ENCODE measurements around the gene PYGB.
A peak's percentile ranks its signal among the peaks of the same experiment; 100 is the strongest.

The PYGB gene

DNA sequence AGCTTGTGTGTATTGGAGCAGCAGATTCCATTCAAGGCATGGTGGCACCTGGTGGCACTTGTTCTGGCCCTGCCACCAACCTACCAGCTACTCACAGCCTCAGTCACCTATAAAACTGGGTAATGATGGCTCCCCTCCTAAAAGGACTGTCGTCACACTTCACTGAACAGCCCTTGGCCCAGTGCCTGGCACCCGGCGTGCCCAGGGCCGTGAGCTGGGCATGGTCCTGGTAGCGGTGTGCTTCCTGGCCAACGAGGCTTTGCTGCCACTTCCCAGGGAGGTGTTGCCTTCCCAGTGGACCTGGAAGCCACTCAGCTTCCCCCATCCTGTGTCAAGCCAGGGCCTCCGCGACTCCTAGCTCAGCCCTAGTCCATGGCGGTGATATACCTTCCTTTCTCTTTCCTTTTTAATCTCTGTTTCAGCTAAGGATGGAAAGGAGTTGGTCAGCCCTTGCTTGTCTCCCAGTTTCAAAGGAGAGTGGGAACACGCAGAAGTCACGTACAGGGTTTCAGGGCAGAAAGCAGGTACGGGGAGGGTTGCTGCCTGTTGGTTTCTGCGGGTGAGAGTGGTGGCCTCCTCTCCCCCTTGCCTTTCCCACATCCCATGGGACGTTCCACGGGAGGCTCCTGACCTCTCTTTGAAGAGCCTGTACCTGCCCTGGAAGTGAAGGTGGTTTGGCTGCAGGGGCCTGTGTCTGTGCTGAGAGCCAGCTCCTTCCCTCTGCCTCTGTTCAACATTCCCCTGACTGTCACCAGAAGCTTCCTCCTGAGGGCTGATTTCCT, 26.9 kb upstream of the PYGB start:
- Histone ChIP-seq H3K4me3 (ENCODE audit: low read depth, low read length) (no peak overlapping the region), H3K27ac (no peak overlapping the region), H3K36me3 (replicated peaks) (peaks cover 19% of the 10 kb centered on the region), H3K27me3 (replicated peaks) (no peaks in the 10 kb centered on the region)
- TF ChIP-seq CTCF (IDR thresholded peaks at IDR 0.05; ENCODE audit: low read depth, low read length, missing control alignments): no peak
- in situ Hi-C loops (cut with HindIII; ENCODE audit: low pct_ligation_motif_present, low sequenced_read_pairs): no loop called here
- no peak for DNase-seq

DNA sequence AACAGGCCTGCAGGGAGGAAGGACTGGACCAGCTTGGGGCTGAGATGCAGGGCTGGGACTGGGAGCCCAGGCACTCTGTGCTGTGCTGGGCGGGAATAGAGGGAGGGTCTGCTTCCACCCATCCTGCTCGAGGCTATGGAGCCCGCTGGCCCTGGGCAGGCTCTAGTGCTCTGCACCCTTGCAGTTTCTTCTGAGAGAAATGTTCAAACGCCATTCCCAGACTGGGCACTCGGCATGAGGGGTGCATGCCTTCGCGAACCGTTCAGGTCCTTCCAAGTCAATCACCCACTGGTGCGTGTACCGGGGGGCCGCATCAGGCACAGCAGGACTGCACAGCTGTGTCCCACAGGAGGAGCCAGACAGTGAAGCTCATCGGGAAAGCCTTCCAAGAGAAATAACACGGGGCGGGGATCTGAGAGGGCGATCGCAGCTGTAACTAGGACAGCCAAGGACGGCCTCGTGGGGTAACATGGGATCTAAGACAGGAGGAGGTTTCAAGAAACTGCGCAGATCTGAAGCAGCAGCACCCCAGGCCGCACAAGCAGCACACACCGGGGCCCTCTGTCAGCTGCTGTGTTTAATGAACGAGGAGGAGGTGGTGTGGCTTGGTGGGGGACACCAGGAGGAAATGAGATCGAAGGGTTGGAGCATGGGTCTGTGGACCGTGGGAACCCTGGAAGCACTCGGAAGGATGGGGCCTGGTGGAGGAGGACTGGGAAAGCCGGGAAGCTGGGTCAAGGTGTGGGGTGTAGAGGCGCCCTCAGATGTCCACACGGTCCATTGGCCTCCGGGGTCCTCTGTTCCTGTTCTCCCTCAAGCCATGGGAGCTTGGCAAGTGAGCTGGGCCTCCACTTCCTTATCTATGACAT, 26.1 kb upstream of the PYGB start:
- in situ Hi-C loops (cut with HindIII; ENCODE audit: low pct_ligation_motif_present, low sequenced_read_pairs): no loop called here
- no peak for DNase-seq
- peak overlapping the region; percentile 79 for H3K27ac ChIP-seq
- H3K36me3 ChIP-seq (replicated peaks): peaks cover 19% of the 10 kb centered on the region
- H3K27me3 ChIP-seq (replicated peaks): no peaks in the 10 kb centered on the region
- H3K4me3 ChIP-seq (ENCODE audit: low read depth, low read length): no peak overlapping the region
- no peak for TF ChIP-seq CTCF (IDR thresholded peaks at IDR 0.05; ENCODE audit: low read depth, low read length, missing control alignments)

DNA sequence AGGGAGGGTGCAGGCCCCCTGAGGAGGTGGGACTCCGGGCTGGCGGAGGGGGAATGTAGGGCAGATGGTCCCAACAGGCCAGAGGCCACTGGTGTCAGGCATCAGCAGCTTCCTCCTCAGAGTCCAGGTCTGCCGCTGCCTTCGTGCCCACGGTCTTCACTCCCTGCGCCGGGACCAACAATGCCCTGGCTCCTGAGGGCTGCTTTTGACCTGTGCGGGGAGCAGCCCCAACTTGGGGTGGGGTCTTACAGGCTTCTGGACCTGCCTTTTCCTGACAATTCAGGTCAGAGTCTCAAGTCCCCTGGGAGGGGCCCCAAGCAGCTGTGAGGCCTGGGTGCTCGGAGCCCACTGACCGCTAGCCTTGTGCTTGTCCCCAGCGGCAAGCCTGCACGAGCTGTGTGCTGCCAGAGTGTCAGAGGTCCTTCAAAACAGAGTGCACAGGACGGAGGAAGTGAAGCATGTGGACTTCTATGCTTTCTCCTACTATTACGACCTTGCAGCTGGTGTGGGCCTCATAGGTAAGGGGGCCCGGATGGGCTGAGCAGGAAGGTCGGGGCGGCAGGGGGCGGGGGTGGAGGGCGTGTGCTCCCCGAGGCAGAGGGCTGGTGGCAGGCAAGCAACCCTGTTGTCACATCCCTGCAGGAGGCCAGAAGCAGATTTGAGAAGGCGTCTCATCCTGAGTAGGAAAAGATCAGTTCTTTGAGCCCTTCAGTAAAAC, 25.3 kb upstream of the PYGB start:
- Histone ChIP-seq H3K4me3 (ENCODE audit: low read depth, low read length) (no peak overlapping the region), H3K27me3 (replicated peaks) (no peaks in the 10 kb centered on the region), H3K36me3 (replicated peaks) (peaks cover 14% of the 10 kb centered on the region), H3K27ac (peak overlapping the region; percentile 79)
- DNase-seq: no peak
- no peak for TF ChIP-seq CTCF (IDR thresholded peaks at IDR 0.05; ENCODE audit: low read depth, low read length, missing control alignments)
- in situ Hi-C loops (cut with HindIII; ENCODE audit: low pct_ligation_motif_present, low sequenced_read_pairs): no loop called here

DNA sequence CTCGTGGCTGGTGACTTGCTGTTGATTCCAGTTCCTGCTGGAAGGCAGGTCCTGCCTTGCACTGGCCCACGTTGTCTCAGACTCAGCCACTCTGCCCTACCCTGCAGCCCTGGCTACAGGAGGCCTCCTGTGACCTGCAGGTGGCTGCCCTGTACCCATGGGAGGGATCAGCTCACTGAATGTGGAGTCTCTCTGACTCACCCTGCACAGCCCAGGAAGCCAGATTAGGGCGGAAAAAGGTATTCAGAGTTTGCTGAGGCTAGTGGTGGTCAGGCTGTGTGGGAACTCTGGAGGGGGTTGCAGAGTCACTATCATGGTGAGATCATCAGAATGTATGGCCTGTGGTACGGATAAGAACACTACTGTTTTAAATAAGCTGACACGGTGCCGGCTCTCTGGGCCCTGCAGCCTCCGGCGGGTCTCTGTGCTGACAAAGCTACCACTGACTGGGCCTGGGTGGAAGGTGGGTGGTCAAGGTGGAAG, 24.7 kb upstream of the PYGB start:
- Histone ChIP-seq H3K4me3 (ENCODE audit: low read depth, low read length) (no peak overlapping the region), H3K27me3 (replicated peaks) (no peaks in the 10 kb centered on the region), H3K36me3 (replicated peaks) (peaks cover 11% of the 10 kb centered on the region), H3K27ac (peak overlapping the region; percentile 79)
- DNase-seq: peak; percentile 98
- in situ Hi-C loops (cut with HindIII; ENCODE audit: low pct_ligation_motif_present, low sequenced_read_pairs): no loop called here
- peak; percentile 49 for TF ChIP-seq CTCF (IDR thresholded peaks at IDR 0.05; ENCODE audit: low read depth, low read length, missing control alignments)

GRCh38 chr20:25223765-25224720, 23.8 kb upstream of the PYGB start:
- in situ Hi-C loops (cut with HindIII; ENCODE audit: low pct_ligation_motif_present, low sequenced_read_pairs): no loop called here
- Histone ChIP-seq H3K4me3 (ENCODE audit: low read depth, low read length) (no peak overlapping the region), H3K27ac (peak overlapping the region; percentile 79), H3K27me3 (replicated peaks) (no peaks in the 10 kb centered on the region), H3K36me3 (replicated peaks) (peaks cover 7% of the 10 kb centered on the region)
- no peak for TF ChIP-seq CTCF (IDR thresholded peaks at IDR 0.05; ENCODE audit: low read depth, low read length, missing control alignments)
- DNase-seq: no peak

Measured in brain microvascular endothelial cell (primary cell).